PFSK-1 (cell line): Measurements from ENCODE around the gene CTAG1A.
A peak's percentile ranks its signal among the peaks of the same experiment; 100 is the strongest.

ENCODE experiments used
- FOXP2 ChIP-seq: optimal IDR thresholded peaks from 2 replicates; pipeline ENCODE3; 2011; ENCODE audit warnings: borderline replicate concordance, control low read depth, inconsistent platforms; ENCODE audit not compliant: insufficient read depth; ENCODE audit errors: extremely low read length, extremely low read depth
- POLR2AphosphoS5 ChIP-seq: IDR thresholded peaks from 2 replicates; pipeline ENCODE4 v1.6.1; 2012; ENCODE audit warnings: low read depth, mild to moderate bottlenecking, control low read depth, low read length, moderate library complexity
- SIN3A ChIP-seq: IDR thresholded peaks from 2 replicates; pipeline ENCODE4 v1.6.1; 2012; ENCODE audit warnings: mild to moderate bottlenecking, low read length, moderate library complexity, borderline replicate concordance; ENCODE audit not compliant: insufficient read depth
- TAF1 ChIP-seq: IDR thresholded peaks from 2 replicates; pipeline ENCODE4 v1.6.1; 2012; ENCODE audit warnings: low read length, control low read depth, borderline replicate concordance; ENCODE audit not compliant: insufficient read depth
- TF ChIP-seq, protein P1 (sequence below), 2 experiments: IDR thresholded peaks; 2 replicates each; pipeline versions ENCODE4 v1.6.1 to v1.8.0; 2011 to 2012; ENCODE audit warnings: low read depth in 2 of 2, low read length in 2 of 2, control low read depth in 1 of 2, inconsistent platforms in 1 of 2, mild to moderate bottlenecking in 1 of 2, moderate library complexity in 1 of 2; ENCODE audit not compliant: insufficient read depth in 1 of 2

The CTAG1A gene

GRCh38 chrX:154541896-154542722, 42.8 kb upstream of the CTAG1A start:
- peak; percentile 24; the same call in 1 of the 2 replicates for TF ChIP-seq TAF1
- TF ChIP-seq, protein P1, sequence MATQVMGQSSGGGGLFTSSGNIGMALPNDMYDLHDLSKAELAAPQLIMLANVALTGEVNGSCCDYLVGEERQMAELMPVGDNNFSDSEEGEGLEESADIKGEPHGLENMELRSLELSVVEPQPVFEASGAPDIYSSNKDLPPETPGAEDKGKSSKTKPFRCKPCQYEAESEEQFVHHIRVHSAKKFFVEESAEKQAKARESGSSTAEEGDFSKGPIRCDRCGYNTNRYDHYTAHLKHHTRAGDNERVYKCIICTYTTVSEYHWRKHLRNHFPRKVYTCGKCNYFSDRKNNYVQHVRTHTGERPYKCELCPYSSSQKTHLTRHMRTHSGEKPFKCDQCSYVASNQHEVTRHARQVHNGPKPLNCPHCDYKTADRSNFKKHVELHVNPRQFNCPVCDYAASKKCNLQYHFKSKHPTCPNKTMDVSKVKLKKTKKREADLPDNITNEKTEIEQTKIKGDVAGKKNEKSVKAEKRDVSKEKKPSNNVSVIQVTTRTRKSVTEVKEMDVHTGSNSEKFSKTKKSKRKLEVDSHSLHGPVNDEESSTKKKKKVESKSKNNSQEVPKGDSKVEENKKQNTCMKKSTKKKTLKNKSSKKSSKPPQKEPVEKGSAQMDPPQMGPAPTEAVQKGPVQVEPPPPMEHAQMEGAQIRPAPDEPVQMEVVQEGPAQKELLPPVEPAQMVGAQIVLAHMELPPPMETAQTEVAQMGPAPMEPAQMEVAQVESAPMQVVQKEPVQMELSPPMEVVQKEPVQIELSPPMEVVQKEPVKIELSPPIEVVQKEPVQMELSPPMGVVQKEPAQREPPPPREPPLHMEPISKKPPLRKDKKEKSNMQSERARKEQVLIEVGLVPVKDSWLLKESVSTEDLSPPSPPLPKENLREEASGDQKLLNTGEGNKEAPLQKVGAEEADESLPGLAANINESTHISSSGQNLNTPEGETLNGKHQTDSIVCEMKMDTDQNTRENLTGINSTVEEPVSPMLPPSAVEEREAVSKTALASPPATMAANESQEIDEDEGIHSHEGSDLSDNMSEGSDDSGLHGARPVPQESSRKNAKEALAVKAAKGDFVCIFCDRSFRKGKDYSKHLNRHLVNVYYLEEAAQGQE (IDR thresholded peaks at IDR 0.05; ENCODE audit: insufficient read depth in 1 of 2, low read depth in 2 of 2, low read length in 2 of 2): no peak

- no peak for TF ChIP-seq FOXP2
- TF ChIP-seq SIN3A: no peak
- TF ChIP-seq, protein P1 (IDR thresholded peaks at IDR 0.05; ENCODE audit: insufficient read depth in 1 of 2, low read depth in 2 of 2, low read length in 2 of 2): 0 out of 4 replicates have a peak, but pooled peaks of 1 of the 2 experiments have one; percentile 19
- TF ChIP-seq TAF1: no peak
These were observed 42.1 kb upstream of the CTAG1A start for GRCh38 chrX:154542723-154543424.

- TF ChIP-seq FOXP2 (no peak), TAF1 (no peak), SIN3A (no peak), POLR2AphosphoS5 (no peak)
- TF ChIP-seq, protein P1 (IDR thresholded peaks at IDR 0.05; ENCODE audit: insufficient read depth in 1 of 2, low read depth in 2 of 2, low read length in 2 of 2): no peak
These were observed 39.2 kb upstream of the CTAG1A start for GRCh38 chrX:154545673-154546274.

DNA sequence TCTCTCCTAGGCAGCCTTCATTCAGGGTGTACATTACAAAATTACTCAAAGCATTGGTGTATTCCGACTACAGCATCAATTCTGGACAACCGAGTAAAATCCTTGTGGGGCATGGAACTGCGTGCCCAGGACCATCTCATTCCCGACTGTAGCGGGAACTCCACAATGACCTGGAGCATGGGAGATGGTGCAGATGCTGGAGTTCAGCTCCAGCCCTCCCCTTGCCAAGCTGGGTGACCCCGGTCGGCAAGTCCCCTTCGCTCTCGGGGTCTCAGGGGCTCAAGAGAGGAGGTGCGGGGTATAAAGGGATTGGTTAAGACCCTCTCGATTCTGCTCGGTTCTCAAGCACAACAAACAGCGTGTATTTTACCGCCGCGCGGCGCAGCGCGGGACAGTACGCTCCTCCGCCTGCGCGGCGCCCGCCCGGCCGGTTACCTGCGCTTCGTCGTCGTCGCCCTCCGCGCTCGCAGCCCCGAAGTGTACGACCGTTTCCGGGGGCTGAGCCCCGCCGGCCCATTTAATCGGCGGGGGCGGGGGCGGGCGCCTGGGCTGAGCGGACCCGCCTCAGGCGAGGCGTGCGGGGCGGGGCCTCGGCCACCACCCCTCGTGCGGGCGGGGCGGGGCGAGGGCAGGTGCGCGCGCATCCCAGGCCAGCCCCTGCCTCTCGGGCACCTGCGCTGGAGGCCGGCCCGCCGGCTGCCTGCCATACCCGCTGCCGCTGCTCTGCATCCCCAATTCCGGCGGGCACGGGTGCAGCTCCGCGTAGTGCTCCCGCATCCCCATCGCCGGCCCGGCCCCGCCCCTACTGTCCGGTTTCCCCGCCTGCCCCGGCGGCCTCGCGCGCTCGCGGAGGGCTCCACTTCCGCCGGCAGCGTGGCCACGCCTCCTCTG, 38.3 kb upstream of the CTAG1A start, which contains the start of gene G6PD:
TSS of gene G6PD (minus strand) at position 493 of the 891 bp plus-strand sequence. CDS start 691 bp downstream, outside the sequence.
- peak; percentile 62 for TF ChIP-seq POLR2AphosphoS5
- no peak for TF ChIP-seq SIN3A

GRCh38 chrX:154547245-154548027, 37.5 kb upstream of the CTAG1A start, which contains the start of gene IKBKG:
Gene IKBKG, plus strand, starts transcription at chrX:154547620. Its CDS starts 4,383 bp downstream, at chrX:154552003.
- TF ChIP-seq, protein P1 (IDR thresholded peaks at IDR 0.05; ENCODE audit: insufficient read depth in 1 of 2, low read depth in 2 of 2, low read length in 2 of 2): 0 out of 4 replicates have a peak, but pooled peaks of 1 of the 2 experiments have one; percentile 22
- TF ChIP-seq TAF1 (peak; percentile 60; the same call in 1 of the 2 replicates), FOXP2 (no peak), SIN3A (peak; percentile 82; the same call in 1 of the 2 replicates), POLR2AphosphoS5 (peak; percentile 62)
